Keratinocyte (primary cell): ENCODE measurements around the gene PCDHGA4. TPM values are rescaled to one million over a fixed set of nuclear protein-coding genes. Genes with fewer than 3 reads are reported as not detected.

Experiments
- DNase-seq: peaks from one replicate; pipeline ENCODE4 v3.0.0-alpha.2; 2011; ENCODE audit warnings: low read depth, missing footprints, low spot score
- FAIRE-seq: peaks from 2 replicates; lab custom pipeline; 2011; peaks lifted over from hg19 to GRCh38; lab: Jason Lieb, UNC
- H2AFZ ChIP-seq: 2 replicates; pipeline ENCODE4 v1.6.0; 2012; ENCODE audit warnings: low read length, control low read depth, inconsistent platforms; ENCODE audit not compliant: control insufficient read depth
- H3K27ac ChIP-seq: 2 replicates; pipeline ENCODE4 v1.5.1; 2011; ENCODE audit warnings: low read length; ENCODE audit not compliant: control insufficient read depth, insufficient read depth
- H3K27me3 ChIP-seq: 3 replicates; pipeline ENCODE4 v1.6.0; 2011; ENCODE audit warnings: low read length; ENCODE audit not compliant: control insufficient read depth, insufficient read depth; ENCODE audit errors: extremely low read depth
- H3K36me3 ChIP-seq, 2 experiments: 2 replicates in 1 of 2; 3 replicates in 1 of 2; pipeline ENCODE4 v1.5.1; 2011; ENCODE audit warnings: low read length in 2 of 2, mild to moderate bottlenecking in 1 of 2; ENCODE audit not compliant: control insufficient read depth in 2 of 2, insufficient read depth in 2 of 2; ENCODE audit errors: extremely low read depth in 1 of 2
- H3K4me1 ChIP-seq: 3 replicates; pipeline ENCODE4 v1.5.1; 2011; ENCODE audit warnings: low read length; ENCODE audit not compliant: control insufficient read depth, insufficient read depth; ENCODE audit errors: extremely low read depth
- H3K4me2 ChIP-seq: 3 replicates; pipeline ENCODE4 v1.6.0; 2011; ENCODE audit warnings: low read depth, low read length; ENCODE audit not compliant: control insufficient read depth, insufficient read depth; ENCODE audit errors: extremely low read depth
- H3K4me3 ChIP-seq, 3 experiments: fragments of 200-600 bp in 1 of 3; sonication (generic) in 1 of 3; 2 replicates in 2 of 3; 3 replicates in 1 of 3; pipeline ENCODE4 v1.5.1; 2011 to 2016; ENCODE audit warnings: low read length in 3 of 3, mild to moderate bottlenecking in 3 of 3, control low read depth in 2 of 3, inconsistent platforms in 1 of 3, low read depth in 1 of 3, mixed read lengths in 1 of 3, mixed run types in 1 of 3, moderate library complexity in 1 of 3; ENCODE audit not compliant: control insufficient read depth in 2 of 3, insufficient read depth in 2 of 3; ENCODE audit errors: extremely low read depth in 1 of 3
- H3K79me2 ChIP-seq: 2 replicates; pipeline ENCODE4 v1.6.0; 2012; ENCODE audit warnings: low read length; ENCODE audit not compliant: control insufficient read depth, insufficient read depth
- H3K9ac ChIP-seq: 3 replicates; pipeline ENCODE4 v1.6.0; 2011; ENCODE audit warnings: low read length; ENCODE audit not compliant: control insufficient read depth, insufficient read depth; ENCODE audit errors: extremely low read depth
- H3K9me1 ChIP-seq: 3 replicates; pipeline ENCODE4 v1.6.0; 2011; ENCODE audit warnings: low read length; ENCODE audit not compliant: control insufficient read depth, insufficient read depth; ENCODE audit errors: extremely low read depth
- H3K9me3 ChIP-seq: 2 replicates; pipeline ENCODE4 v1.5.1; 2012; ENCODE audit warnings: low read depth, low read length; ENCODE audit not compliant: control insufficient read depth
- H4K20me1 ChIP-seq: 3 replicates; pipeline ENCODE4 v1.6.0; 2011; ENCODE audit warnings: low read length; ENCODE audit not compliant: control insufficient read depth, insufficient read depth; ENCODE audit errors: extremely low read depth
- CTCF ChIP-seq, 3 experiments: IDR thresholded peaks in 1 of 3; conservative IDR thresholded peaks in 1 of 3; optimal IDR thresholded peaks in 1 of 3; 2 replicates in 2 of 3; 3 replicates in 1 of 3; pipeline versions ENCODE3 to v1.5.1; 2011; ENCODE audit warnings: low read length in 3 of 3, mild to moderate bottlenecking in 3 of 3, moderate library complexity in 2 of 3, control low read depth in 1 of 3, inconsistent platforms in 1 of 3; ENCODE audit not compliant: insufficient read depth in 2 of 3; ENCODE audit errors: extremely low read depth in 1 of 3
- EZH2 ChIP-seq: IDR thresholded peaks from one replicate; pipeline ENCODE4 v1.6.1; 2012; ENCODE audit warnings: inconsistent platforms, mild to moderate bottlenecking, low read length, moderate library complexity
- dilution Hi-C: fragments of 300-500 bp; cut with MboI; formaldehyde crosslinking; loops from one replicate; pipeline ENCODE4 v1.7.0; 2020; ENCODE audit warnings: low sequenced_read_pairs; ENCODE audit not compliant: extremely low pct_ligation_motif_present
- polyA plus RNA-seq, 5 experiments: library from polyadenylated mRNA; depleted of rRNA in 3 of 5; stranded (reverse) in 3 of 5; stranded (forward) in 1 of 5; unstranded in 1 of 5; fragments of >200 nt; gene quantifications; 1 replicate in 1 of 5; 2 replicates in 3 of 5; 3 replicates in 1 of 5; pipeline versions ENCODE4 v1.2.1 to v1.2.3, GENCODE V29; 2011 to 2012; ENCODE audit warnings: missing spikeins in 2 of 5, low read depth in 1 of 5, low replicate concordance in 1 of 5

The PCDHGA4 gene
- polyA plus RNA-seq, 1 donor (not counting 4 experiments of a cell fraction or from before 2014, with no cell fraction given): 0.05 TPM

DNA sequence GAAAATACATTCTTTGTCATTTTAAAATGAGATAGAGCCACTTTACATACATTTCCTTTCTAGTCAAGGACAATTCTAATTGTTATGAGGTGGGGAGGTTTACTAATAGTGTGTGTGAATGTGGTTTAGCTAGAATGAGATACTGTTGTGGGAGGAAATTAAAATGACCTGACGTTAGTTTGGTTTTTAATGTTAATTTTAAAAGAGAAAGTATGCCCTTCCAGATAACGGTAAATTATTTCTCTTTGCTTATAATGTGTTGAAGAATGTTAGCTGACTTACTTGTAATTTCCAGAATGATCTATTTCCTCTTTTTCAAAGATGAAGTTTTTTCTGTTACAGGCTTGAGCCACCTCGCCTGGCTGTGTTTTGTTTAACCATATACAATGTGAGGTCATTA is 32.6 kb upstream of the PCDHGA4 start:
- Histone ChIP-seq H3K4me3 (no peak overlapping the region), H2AFZ (no peak overlapping the region), H3K4me1 (peaks cover 8% of the 10 kb centered on the region), H4K20me1 (no peaks in the 10 kb centered on the region), H3K36me3 (peaks cover 1 to 12% of the 10 kb centered on the region in 2 experiments), H3K9ac (no peak overlapping the region), H3K79me2 (peaks cover 15% of the 10 kb centered on the region), H3K9me1 (no peaks in the 10 kb centered on the region), H3K27me3 (no peaks in the 10 kb centered on the region), H3K27ac (no peak overlapping the region), H3K4me2 (no peak overlapping the region), H3K9me3 (peaks cover 22% of the 10 kb centered on the region)
- TF ChIP-seq CTCF (optimal IDR thresholded peaks at IDR 0.05 in 1 of 3, IDR thresholded peaks at IDR 0.05 in 1 of 3, conservative IDR thresholded peaks at IDR 0.05 in 1 of 3; ENCODE audit: extremely low read depth in 1 of 3, insufficient read depth in 2 of 3, low read length in 3 of 3) (no peak), EZH2 (no peak)
- DNase-seq: no peak
- FAIRE-seq: no peak
- dilution Hi-C loops: no loop called here

GRCh38 chr5:141326088-141326854 is 28.6 kb upstream of the PCDHGA4 start:
- H4K20me1 ChIP-seq: no peaks in the 10 kb centered on the region
- dilution Hi-C loops: no loop called here
- H3K27me3 ChIP-seq: peaks cover 1% of the 10 kb centered on the region
- no peak for TF ChIP-seq EZH2
- peak; percentile 53 to 62 (median 55) for TF ChIP-seq CTCF (optimal IDR thresholded peaks at IDR 0.05 in 1 of 3, IDR thresholded peaks at IDR 0.05 in 1 of 3, conservative IDR thresholded peaks at IDR 0.05 in 1 of 3; ENCODE audit: extremely low read depth in 1 of 3, insufficient read depth in 2 of 3, low read length in 3 of 3)
- no peaks in the 10 kb centered on the region for H3K4me1 ChIP-seq
- peak overlapping the region; percentile 62 for H3K4me2 ChIP-seq
- no peaks in the 10 kb centered on the region for H3K9me1 ChIP-seq
- H3K36me3 ChIP-seq: no peaks in the 10 kb centered on the region
- FAIRE-seq (no peak), DNase-seq (no peak)
- H3K9ac ChIP-seq: no peak overlapping the region
- peak overlapping the region; percentile 34 for H2AFZ ChIP-seq
- H3K27ac ChIP-seq: no peak overlapping the region
- H3K9me3 ChIP-seq: no peaks in the 10 kb centered on the region
- no peaks in the 10 kb centered on the region for H3K79me2 ChIP-seq
- peak overlapping the region; percentile 7 to 53 (median 37) for H3K4me3 ChIP-seq
